ENCODE measurements around the gene KRT14.
"Not testable (repeated sequence)": the region's sequence is repeated elsewhere in the genome, so short reads cannot be mapped to it uniquely, and the experiment has no call there.

KRT14 gene

GRCh38 chr17:41547921-41548843 lies 38.5 kb downstream of the KRT14 start:
- DNase-seq (ENCODE audit: low spot score) = no peak

GRCh38 chr17:41547378-41547841 lies 39.3 kb downstream of the KRT14 start:
- DNase-seq (ENCODE audit: low spot score) = no peak

GRCh38 chr17:41546819-41547218 lies 39.9 kb downstream of the KRT14 start:
- DNase-seq (ENCODE audit: low spot score) = no peak

GRCh38 chr17:41545829-41546410 lies 40.8 kb downstream of the KRT14 start:
- no peak for DNase-seq (ENCODE audit: low spot score)

GRCh38 chr17:41544935-41545334 lies 41.8 kb downstream of the KRT14 start:
- no peak for DNase-seq (ENCODE audit: low spot score)

DNA sequence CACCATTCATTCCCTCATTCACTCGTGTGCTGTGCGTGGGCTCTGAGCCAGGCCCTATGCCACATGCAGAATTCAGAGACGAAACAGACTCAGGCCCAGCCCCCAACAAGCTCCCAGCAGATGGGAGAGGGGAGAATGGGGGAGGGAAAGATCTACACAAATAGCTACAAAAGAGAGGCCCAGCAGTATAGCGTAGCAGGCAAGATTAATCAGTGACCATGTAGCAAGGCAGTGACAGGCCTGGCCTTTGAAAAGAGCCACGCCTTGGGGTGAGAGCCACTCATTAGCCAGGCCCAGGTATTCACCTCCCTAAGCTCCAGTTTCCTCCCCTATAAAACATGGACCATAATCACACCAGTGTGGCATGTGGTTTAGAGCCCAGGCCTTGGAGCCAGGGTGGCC lies 42.2 kb downstream of the KRT14 start:
- DNase-seq (ENCODE audit: low spot score) = no peak

- DNase-seq (ENCODE audit: low spot score) = not testable (repeated sequence)
Measured at GRCh38 chr17:41542786-41543185, 43.9 kb downstream of the KRT14 start.

DNA sequence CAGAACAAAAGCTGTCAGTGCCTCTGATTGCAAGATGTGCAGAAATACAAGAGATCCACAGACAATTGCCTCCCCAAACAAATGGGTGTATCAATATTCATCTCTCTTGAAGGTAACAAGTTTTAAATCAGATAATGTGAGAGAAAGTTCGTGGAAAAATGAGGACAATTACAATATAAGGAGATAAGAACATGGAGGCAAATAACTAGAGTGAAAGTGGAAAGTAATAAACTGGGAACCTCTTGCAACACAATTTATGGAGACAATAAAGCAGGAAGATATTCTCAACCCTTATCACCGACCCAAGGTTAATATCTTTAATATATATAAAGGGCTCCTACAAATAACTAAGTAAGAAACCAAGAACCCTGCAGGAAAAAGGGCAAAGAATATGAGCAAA lies 44.3 kb downstream of the KRT14 start:
- DNase-seq (ENCODE audit: low spot score) = no peak

DNA sequence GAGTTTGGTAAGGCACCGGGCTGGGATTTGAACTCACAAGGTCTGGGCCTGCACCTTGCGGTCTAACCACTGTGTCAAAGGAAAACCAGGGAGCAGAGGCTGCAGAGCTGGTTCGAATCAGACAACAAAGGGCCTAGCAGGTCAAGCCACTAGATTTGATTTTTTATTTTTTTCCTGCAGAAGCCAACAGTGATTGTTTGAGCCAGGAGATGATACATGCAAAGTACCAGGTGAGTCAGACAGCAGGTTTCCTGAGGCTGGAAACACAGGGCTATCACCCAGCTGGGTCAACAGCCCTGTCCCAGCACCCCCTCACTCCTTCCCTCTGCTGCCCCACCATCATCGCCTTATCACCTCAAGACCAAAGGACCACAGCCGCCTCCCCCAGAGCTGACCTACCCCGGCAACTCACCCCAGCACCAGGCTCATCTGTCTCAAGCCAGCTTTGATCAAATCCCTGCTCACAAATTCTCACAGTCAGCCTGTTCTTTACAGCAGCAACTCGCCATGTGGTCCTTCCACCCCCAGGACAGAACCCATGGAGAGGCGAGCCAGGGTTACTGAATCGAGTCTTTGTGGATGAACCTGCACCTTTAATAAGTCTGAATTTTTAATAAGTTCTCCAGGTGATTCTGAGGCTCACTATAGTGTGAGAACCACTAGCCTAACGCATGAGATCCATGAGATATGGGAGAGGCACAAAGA lies 45.6 kb downstream of the KRT14 start:
- no peak for DNase-seq (ENCODE audit: low spot score)

DNA sequence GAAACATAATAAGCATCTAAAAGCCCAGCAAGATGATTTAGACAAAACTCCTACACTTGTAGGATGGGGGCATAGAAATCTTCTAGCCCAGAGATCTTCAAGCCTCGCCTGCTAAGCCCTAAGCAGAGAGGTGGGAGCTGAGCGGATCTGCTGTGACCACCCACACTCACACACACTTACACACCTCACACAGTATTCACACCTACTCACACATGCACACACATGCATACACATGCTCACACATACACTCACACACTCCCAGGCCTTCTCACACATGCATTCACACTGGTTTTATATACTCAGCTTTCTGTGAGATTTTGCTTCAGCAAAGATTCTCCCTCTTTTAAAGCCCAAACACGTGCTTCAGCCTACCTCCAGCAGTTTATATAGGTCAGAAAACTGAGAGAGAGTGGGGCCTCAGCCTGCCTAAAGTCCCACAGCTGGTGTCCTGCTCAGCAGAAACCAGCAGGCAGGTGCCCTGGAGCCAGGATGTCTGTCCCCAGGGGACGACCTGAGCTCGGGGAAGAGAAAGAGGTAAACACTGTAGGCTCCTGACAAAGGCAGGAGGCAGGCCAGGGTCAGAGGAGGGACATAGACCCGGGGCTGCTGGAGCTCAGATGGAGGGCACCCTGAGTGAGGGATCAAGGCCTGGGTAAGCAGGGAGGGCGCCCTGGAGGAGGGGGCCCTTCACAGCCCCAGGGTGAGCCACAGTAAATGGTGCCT lies 46.6 kb downstream of the KRT14 start:
- no peak for DNase-seq (ENCODE audit: low spot score)

DNA sequence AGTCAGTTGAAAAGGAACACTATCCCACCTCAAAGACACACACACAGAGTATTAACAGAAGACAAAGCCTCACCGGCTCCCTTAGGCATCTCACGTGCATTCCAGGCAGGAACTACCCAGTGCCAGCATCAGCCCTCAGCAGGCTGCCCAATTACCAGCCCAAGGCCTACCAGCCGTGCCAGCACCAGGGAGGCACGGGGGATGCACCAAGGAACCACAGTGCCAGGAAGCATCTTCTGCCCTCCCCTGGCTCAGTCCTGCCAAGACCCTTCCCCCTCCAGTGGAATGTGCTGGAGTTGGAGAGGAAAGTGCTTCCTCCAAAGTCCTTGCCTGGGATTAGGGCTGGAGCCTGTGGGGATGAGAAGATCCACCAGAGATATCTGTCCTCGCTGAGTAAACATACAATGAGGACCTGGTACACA lies 47.6 kb downstream of the KRT14 start:
- no peak for DNase-seq (ENCODE audit: low spot score)

GRCh38 chr17:41538565-41538991 lies 48.1 kb downstream of the KRT14 start:
- DNase-seq (ENCODE audit: low spot score) = no peak

GRCh38 chr17:41537990-41538389 lies 48.7 kb downstream of the KRT14 start:
- DNase-seq (ENCODE audit: low spot score) = no peak

- no peak for DNase-seq (ENCODE audit: low spot score)
Measured at GRCh38 chr17:41537614-41537954, 49.1 kb downstream of the KRT14 start.

GRCh38 chr17:41536741-41537613 lies 49.7 kb downstream of the KRT14 start:
- no peak for DNase-seq (ENCODE audit: low spot score)

GRCh38 chr17:41535764-41536481 lies 50.8 kb downstream of the KRT14 start:
- no peak for DNase-seq (ENCODE audit: low spot score)

- no peak for DNase-seq (ENCODE audit: low spot score)
Measured at GRCh38 chr17:41534899-41535546, 51.7 kb downstream of the KRT14 start.

- DNase-seq (ENCODE audit: low spot score) = no peak
Measured at GRCh38 chr17:41533613-41534012, 53.1 kb downstream of the KRT14 start.

DNA sequence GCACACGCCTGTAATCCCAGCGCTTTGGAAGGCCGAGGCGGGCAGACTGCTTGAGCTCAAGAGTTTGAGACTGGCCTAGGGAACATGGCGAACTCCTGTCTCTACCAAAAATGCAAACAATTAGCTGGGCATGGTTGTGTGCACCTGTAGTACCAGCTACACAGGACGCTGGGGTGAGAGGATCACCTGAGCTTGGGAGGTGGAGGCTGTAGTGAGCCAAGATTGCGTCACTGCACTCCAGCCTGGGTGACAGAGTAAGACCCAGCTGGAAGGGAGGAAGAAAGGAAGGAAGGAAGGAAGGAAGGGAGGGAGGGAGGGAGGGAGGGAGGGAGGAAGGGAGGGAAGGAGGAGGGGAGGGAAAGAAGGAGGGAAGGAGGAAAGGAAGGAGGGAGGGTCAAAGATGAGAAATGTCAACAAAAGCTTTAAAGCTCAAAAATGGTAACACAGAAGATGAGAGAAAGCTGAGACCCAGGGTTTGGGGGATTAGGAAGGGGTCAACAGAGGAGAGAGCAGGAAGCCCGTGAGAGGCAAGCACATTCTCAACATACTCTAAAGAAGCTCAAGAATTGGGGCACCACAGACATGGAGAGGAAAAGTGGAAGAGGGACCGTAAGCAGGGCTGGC lies 53.6 kb downstream of the KRT14 start:
- DNase-seq (ENCODE audit: low spot score) = no peak

Measured in germinal center (tissue), 1 donor.